Glutamatergic neuron (in vitro differentiated cells): ENCODE results near the gene CDYL. TPM values are rescaled to one million over a fixed set of nuclear protein-coding genes. Genes with fewer than 3 reads are reported as not detected.
"Not testable (repeated sequence)": the region's sequence is repeated elsewhere in the genome, so short reads cannot be mapped to it uniquely, and the experiment has no call there.

Experiments used
- DNase-seq: peaks from one replicate; pipeline ENCODE4 v3.0.0; 2022
- H3K27ac Mint-ChIP-seq: one replicate; pipeline ENCODE4 v1.8.0; 2020; ENCODE audit warnings: mild to moderate bottlenecking, mixed read lengths, inconsistent platforms; ENCODE audit not compliant: unreplicated experiment
- H3K27me3 Mint-ChIP-seq: one replicate; pipeline ENCODE4 v1.8.0; 2020; ENCODE audit warnings: mild to moderate bottlenecking, moderate library complexity, mixed read lengths, inconsistent platforms; ENCODE audit not compliant: unreplicated experiment
- H3K36me3 Mint-ChIP-seq: one replicate; pipeline ENCODE4 v1.8.0; 2020; ENCODE audit warnings: mild to moderate bottlenecking, mixed read lengths, inconsistent platforms; ENCODE audit not compliant: unreplicated experiment
- H3K4me1 Mint-ChIP-seq: one replicate; pipeline ENCODE4 v1.8.0; 2020; ENCODE audit warnings: mild to moderate bottlenecking, low read depth, mixed read lengths, inconsistent platforms; ENCODE audit not compliant: unreplicated experiment
- H3K4me3 Mint-ChIP-seq: one replicate; pipeline ENCODE4 v1.8.0; 2020; ENCODE audit warnings: mild to moderate bottlenecking, mixed read lengths, inconsistent platforms; ENCODE audit not compliant: unreplicated experiment
- H3K9me3 Mint-ChIP-seq: one replicate; pipeline ENCODE4 v1.8.0; 2020; ENCODE audit warnings: mild to moderate bottlenecking, moderate library complexity, mixed read lengths, inconsistent platforms; ENCODE audit not compliant: unreplicated experiment
- CTCF ChIP-seq: fragments of 200-600 bp; sonication (generic); IDR thresholded peaks from one replicate; pipeline ENCODE4 v1.5.0; 2021; ENCODE audit not compliant: partially characterized antibody, unreplicated experiment
- total RNA-seq: library from RNA; stranded (reverse); fragmentation: NEBNext Ultra II Directional; extraction: Animal tissue kit (Norgen Biotek cat#: 25700); gene quantifications from one replicate; pipeline ENCODE4 v1.2.1, GENCODE V29; 2021; ENCODE audit not compliant: unreplicated experiment

Gene CDYL
- total RNA-seq, 1 donor from 2014 or later: 63.3 TPM

GRCh38 chr6:4829089-4829488 is 52.9 kb downstream of the CDYL start:
- Mint-ChIP-seq H3K9me3 (peaks cover 2% of the 10 kb centered on the region), H3K27ac (no peak overlapping the region), H3K4me1 (no peaks in the 10 kb centered on the region), H3K27me3 (no peaks in the 10 kb centered on the region), H3K36me3 (peaks cover 24% of the 10 kb centered on the region), H3K4me3 (no peak overlapping the region)
- no peak for DNase-seq
- TF ChIP-seq CTCF: no peak

GRCh38 chr6:4835540-4835939 is 59.3 kb downstream of the CDYL start:
- H3K27me3 Mint-ChIP-seq, H3K27ac Mint-ChIP-seq: not testable (repeated sequence)
- peaks cover 13% of the 10 kb centered on the region for H3K9me3 Mint-ChIP-seq

DNA sequence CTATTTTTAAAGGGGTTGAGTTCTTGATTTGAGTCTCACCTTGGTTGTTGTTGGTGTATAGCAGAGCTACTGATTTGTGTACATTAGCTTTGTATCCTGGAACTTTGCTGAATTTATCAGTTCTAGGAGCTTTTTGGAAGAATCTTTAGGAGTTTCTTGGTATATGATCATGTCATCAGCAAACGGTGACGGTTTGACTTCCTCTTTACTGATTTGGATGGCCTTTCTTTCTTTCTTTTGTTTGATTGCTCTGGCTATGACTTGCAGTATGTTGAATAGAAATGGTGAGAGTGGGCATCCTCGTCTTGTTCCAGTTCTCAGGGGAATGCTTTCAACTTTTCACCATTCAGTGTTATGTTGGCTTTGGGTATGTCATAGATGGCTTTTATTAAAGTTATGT is 64.0 kb downstream of the CDYL start:
- H3K27ac Mint-ChIP-seq: no peak overlapping the region
- TF ChIP-seq CTCF: no peak
- DNase-seq: no peak
- H3K36me3 Mint-ChIP-seq: peaks cover 46% of the 10 kb centered on the region
- H3K9me3 Mint-ChIP-seq: peaks cover 21% of the 10 kb centered on the region
- peaks cover 5% of the 10 kb centered on the region for H3K4me1 Mint-ChIP-seq
- H3K27me3 Mint-ChIP-seq: peaks cover 5% of the 10 kb centered on the region
- no peak overlapping the region for H3K4me3 Mint-ChIP-seq

More at GRCh38 chr6:4835540-4835939, 59.3 kb downstream of the CDYL start:
- H3K4me3 Mint-ChIP-seq, DNase-seq, H3K4me1 Mint-ChIP-seq: not testable (repeated sequence)
- H3K36me3 Mint-ChIP-seq: peaks cover 23% of the 10 kb centered on the region

- Mint-ChIP-seq H3K9me3 (peaks cover 13% of the 10 kb centered on the region), H3K4me3 (peak overlapping the region; percentile 13), H3K4me1 (peaks cover 17% of the 10 kb centered on the region), H3K27me3 (peaks cover 2% of the 10 kb centered on the region), H3K36me3 (peaks cover 35% of the 10 kb centered on the region), H3K27ac (no peak overlapping the region)
- DNase-seq: peak; percentile 36
- TF ChIP-seq CTCF: peak; percentile 51
These were observed 67.9 kb downstream of the CDYL start for GRCh38 chr6:4844108-4844507.

GRCh38 chr6:4846387-4846786 is 70.2 kb downstream of the CDYL start:
- Mint-ChIP-seq H3K36me3 (peaks cover 18% of the 10 kb centered on the region), H3K27ac (no peak overlapping the region), H3K27me3 (no peaks in the 10 kb centered on the region), H3K4me3 (no peak overlapping the region), H3K9me3 (peaks cover 7% of the 10 kb centered on the region), H3K4me1 (peaks cover 17% of the 10 kb centered on the region)
- no peak for DNase-seq
- TF ChIP-seq CTCF: no peak
